Epithelial cell of esophagus (primary cell): Measurements from ENCODE around the gene MFN2.
"Not testable (repeated sequence)": the region's sequence is repeated elsewhere in the genome, so short reads cannot be mapped to it uniquely, and the experiment has no call there.

Experiments used
- DNase-seq: peaks from one replicate; pipeline ENCODE4 v3.0.0; 2010; ENCODE audit warnings: low read depth
- H3K4me3 ChIP-seq: 2 replicates; pipeline ENCODE4 v1.5.1; 2011; ENCODE audit warnings: mild to moderate bottlenecking, low read length, control low read depth
- CTCF ChIP-seq: IDR thresholded peaks from 2 replicates; pipeline ENCODE4 v1.5.1; 2011; ENCODE audit warnings: low read depth, mild to moderate bottlenecking, low read length, control low read depth, inconsistent platforms; ENCODE audit not compliant: insufficient read depth; ENCODE audit errors: missing control alignments

MFN2 gene

GRCh38 chr1:12038356-12039163 is 58.3 kb downstream of the MFN2 start:
- TF ChIP-seq CTCF = no peak
- DNase-seq = no peak
- no peak overlapping the region for H3K4me3 ChIP-seq

GRCh38 chr1:12039164-12039525 is 58.9 kb downstream of the MFN2 start:
- no peak overlapping the region for H3K4me3 ChIP-seq
- no peak for DNase-seq
- no peak for TF ChIP-seq CTCF

- not testable (repeated sequence) for DNase-seq, H3K4me3 ChIP-seq
Measured at GRCh38 chr1:12039824-12040456, 59.7 kb downstream of the MFN2 start.

DNA sequence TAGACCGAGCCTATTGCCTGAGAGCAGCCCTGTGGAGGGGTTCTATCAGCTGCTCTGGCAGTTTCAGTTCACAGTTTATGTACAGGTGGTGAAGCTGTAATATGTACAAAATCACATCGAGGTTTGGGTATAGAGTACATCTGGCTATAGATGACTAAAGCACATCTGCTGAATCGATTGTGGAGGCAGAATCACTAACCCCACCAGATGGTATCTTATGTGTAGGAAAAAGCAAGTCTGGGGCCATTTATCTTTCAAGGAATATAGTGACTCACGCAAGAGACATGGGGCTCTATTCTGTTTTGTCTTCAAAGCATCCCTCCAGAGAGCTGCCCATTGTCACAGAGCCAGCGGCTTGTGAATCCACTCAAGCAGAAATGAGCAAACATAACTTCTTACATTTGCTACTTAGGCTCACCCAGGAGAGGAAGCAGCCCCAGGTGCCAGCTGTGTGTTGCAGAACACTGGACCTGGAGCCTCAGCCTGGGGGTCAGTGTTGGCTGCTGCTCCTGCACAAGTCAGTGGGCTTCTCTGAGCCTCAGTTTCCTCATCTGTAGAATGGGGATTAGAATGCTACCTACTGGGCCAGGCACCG is 60.3 kb downstream of the MFN2 start:
- no peak overlapping the region for H3K4me3 ChIP-seq
- TF ChIP-seq CTCF = no peak
- peak; percentile 19 for DNase-seq

DNA sequence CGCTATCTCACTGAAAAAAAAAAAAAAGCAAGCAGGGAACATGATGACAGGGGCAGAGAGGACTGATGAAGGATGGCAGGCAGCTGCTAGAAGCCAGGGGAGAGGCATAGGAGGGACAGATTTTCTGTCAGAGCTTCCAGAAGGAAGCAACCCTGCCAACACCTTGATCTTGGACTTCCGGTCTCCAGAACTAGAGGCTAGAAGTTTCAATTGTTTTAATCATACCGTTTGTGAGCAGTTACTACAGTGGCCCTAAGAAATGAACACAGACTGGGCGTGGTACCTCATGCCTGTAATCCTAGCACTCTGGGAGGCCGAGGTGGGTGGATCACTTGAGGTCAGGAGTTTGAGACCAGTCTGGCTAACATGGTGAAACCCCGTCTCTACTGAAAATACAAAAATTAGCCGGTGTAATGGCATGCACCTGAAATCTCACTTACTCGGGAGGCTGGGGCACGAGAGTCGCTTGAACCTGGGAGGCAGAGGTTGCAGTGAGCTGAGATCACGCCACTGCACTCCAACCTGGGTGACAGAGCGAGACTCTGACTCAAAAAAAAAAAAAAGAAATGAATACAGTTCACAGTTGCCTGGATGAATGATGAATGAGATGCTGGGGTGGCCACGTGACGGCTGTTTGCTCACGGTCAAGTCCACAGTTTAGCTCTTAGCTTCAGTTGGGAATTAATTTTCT is 64.1 kb downstream of the MFN2 start:
- not testable (repeated sequence) for H3K4me3 ChIP-seq, DNase-seq

DNA sequence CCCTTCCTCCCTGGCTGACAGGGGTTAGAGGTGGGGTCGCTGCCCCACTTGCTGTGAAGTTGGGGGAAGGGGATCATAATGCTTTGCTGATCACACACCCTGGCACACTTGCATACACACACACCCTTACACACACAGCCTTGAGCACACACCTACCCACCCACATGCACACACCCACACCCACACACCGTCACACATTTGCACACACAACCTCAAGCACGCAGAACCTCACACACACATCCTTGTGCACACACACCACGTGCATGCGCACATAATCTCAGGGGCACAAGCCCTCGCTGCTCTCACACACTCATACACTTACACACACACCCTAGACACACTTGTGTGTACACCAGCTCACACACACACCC is 66.5 kb downstream of the MFN2 start:
- DNase-seq = no peak
- H3K4me3 ChIP-seq = no peak overlapping the region
- TF ChIP-seq CTCF = no peak

DNA sequence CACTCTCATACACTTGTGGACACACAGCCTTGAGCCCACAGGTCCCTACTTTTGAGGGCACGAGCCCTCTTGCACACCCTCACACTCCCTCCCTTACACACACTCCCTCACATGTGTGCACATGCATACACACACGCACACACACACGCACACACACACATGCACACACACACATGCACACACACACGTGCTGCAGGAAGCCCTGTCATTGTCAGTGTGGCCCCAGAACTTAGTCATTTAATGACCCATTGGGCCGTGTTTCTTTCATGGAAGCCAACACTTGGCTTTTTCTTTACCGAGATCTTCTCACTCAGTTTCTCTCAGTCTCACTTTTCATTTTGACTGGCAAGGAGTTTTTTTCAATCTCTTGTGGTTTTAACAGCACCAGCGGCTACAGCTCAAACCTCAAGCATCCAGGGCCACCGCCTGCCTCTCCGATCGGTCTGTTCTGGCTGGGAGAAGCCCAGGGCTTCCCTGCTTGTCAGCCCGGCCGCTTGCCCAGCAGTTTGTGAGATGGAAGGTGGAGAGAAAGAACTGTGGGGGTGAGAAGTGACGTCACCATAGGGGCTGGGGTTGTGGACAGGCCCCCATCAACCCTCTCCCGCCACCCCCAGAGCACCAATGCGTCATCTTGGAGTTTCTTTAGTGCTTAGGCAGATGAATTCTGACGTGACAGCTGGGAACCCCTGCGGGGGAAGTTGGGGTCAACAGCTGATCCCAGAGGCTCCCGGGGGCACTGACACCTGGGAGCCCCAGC is 67.1 kb downstream of the MFN2 start:
- no peak for DNase-seq
- no peak overlapping the region for H3K4me3 ChIP-seq

More for the DNA sequence above, 67.1 kb downstream of the MFN2 start:
- TF ChIP-seq CTCF = no peak
